WTC11 (cell line): ENCODE results near the gene KRTAP4-9. TPM values are rescaled to one million over a fixed set of nuclear protein-coding genes. Genes with fewer than 3 reads are reported as not detected.
"Not testable (repeated sequence)": the region's sequence is repeated elsewhere in the genome, so short reads cannot be mapped to it uniquely, and the experiment has no call there.

ENCODE experiments used
- ATAC-seq: fragments of 200-7000 bp; cut with Tn5 transposase; 2 replicates; pipeline ENCODE4 v1.10.0; 2021; ENCODE audit warnings: mild to moderate bottlenecking, moderate library complexity
- CTCF ChIA-PET: fragments of 300-600 bp; sonication (Branson Sonifier 250); formaldehyde crosslinking; loops from one replicate; lab custom pipeline; 2021; ENCODE audit warnings: antibody characterized with exemption; lab: Charles Lee
- POLR2A ChIA-PET: fragments of 350-600 bp; sonication (Branson Sonifier 250); formaldehyde crosslinking; loops from one replicate; lab custom pipeline; 2021; ENCODE audit warnings: antibody characterized with exemption; lab: Charles Lee
- DNase-seq: peaks from one replicate; pipeline ENCODE4 v3.0.0; 2021; ENCODE audit warnings: low spot score
- H3K27ac Mint-ChIP-seq: 2 replicates; pipeline ENCODE4 v1.8.0; 2021; ENCODE audit warnings: mixed read lengths
- H3K27me3 Mint-ChIP-seq: 2 replicates; pipeline ENCODE4 v1.8.0; 2021; ENCODE audit warnings: low read depth, mild to moderate bottlenecking, moderate library complexity, mixed read lengths
- H3K36me3 Mint-ChIP-seq: 2 replicates; pipeline ENCODE4 v1.8.0; 2021; ENCODE audit warnings: mixed read lengths
- H3K4me1 Mint-ChIP-seq: 2 replicates; pipeline ENCODE4 v1.8.0; 2022; ENCODE audit warnings: mixed read lengths
- H3K4me3 Mint-ChIP-seq: 2 replicates; pipeline ENCODE4 v1.8.0; 2021; ENCODE audit warnings: mild to moderate bottlenecking, moderate library complexity, mixed read lengths
- H3K9me3 Mint-ChIP-seq: 2 replicates; pipeline ENCODE4 v1.8.0; 2021; ENCODE audit warnings: mixed read lengths
- AFF4 ChIP-seq: sonication (generic); formaldehyde crosslinking; IDR thresholded peaks from 2 replicates; pipeline ENCODE4 v1.8.1; 2023; ENCODE audit warnings: mild to moderate bottlenecking, missing genetic modification reagents, borderline replicate concordance
- AR ChIP-seq: fragments of 250-450 bp; sonication (Bioruptor Pico); IDR thresholded peaks from 2 replicates; pipeline ENCODE4 v1.9.0; 2021; ENCODE audit warnings: mild to moderate bottlenecking
- E2F4 ChIP-seq: sonication (generic); formaldehyde crosslinking; IDR thresholded peaks from 2 replicates; pipeline ENCODE4 v1.8.1; 2022; ENCODE audit warnings: low read depth, mild to moderate bottlenecking, moderate library complexity, missing genetic modification reagents, borderline replicate concordance
- ESRRA ChIP-seq: sonication (generic); formaldehyde crosslinking; IDR thresholded peaks from 2 replicates; pipeline ENCODE4 v1.8.1; 2022; ENCODE audit warnings: mild to moderate bottlenecking, missing genetic modification reagents, borderline replicate concordance
- FOXP4 ChIP-seq: sonication (generic); formaldehyde crosslinking; IDR thresholded peaks from 2 replicates; pipeline ENCODE4 v1.8.0; 2022; ENCODE audit warnings: mild to moderate bottlenecking, missing genetic modification reagents
- HMGXB4 ChIP-seq: sonication (generic); formaldehyde crosslinking; IDR thresholded peaks from 2 replicates; pipeline ENCODE4 v1.8.1; 2023; ENCODE audit warnings: mild to moderate bottlenecking, moderate library complexity, missing genetic modification reagents
- MXD4 ChIP-seq: fragments of 250-450 bp; sonication (Bioruptor Pico); IDR thresholded peaks from 2 replicates; pipeline ENCODE4 v1.8.0; 2021; ENCODE audit warnings: mild to moderate bottlenecking, moderate library complexity, borderline replicate concordance
- SMAD4 ChIP-seq: sonication (generic); formaldehyde crosslinking; IDR thresholded peaks from 2 replicates; pipeline ENCODE4 v1.8.0; 2022; ENCODE audit warnings: mild to moderate bottlenecking, missing genetic modification reagents
- SOX15 ChIP-seq: fragments of 250-450 bp; sonication (Bioruptor Pico); IDR thresholded peaks from 2 replicates; pipeline ENCODE4 v1.9.0; 2021; ENCODE audit warnings: mild to moderate bottlenecking
- ZNF512 ChIP-seq: sonication (generic); formaldehyde crosslinking; IDR thresholded peaks from 2 replicates; pipeline ENCODE4 v1.8.1; 2022; ENCODE audit warnings: missing genetic modification reagents, borderline replicate concordance
- total RNA-seq: library from RNA; stranded (reverse); gene quantifications from 3 replicates; pipeline ENCODE4 v1.2.3, GENCODE V29; 2021
- TF ChIP-seq, protein P1 (sequence below): fragments of 250-450 bp; sonication (Bioruptor Pico); IDR thresholded peaks from 2 replicates; pipeline ENCODE4 v2.1.2; 2022; ENCODE audit warnings: mild to moderate bottlenecking, moderate library complexity

KRTAP4-9 gene
- total RNA-seq, 1 experiment from 2014 or later: not detected

DNA sequence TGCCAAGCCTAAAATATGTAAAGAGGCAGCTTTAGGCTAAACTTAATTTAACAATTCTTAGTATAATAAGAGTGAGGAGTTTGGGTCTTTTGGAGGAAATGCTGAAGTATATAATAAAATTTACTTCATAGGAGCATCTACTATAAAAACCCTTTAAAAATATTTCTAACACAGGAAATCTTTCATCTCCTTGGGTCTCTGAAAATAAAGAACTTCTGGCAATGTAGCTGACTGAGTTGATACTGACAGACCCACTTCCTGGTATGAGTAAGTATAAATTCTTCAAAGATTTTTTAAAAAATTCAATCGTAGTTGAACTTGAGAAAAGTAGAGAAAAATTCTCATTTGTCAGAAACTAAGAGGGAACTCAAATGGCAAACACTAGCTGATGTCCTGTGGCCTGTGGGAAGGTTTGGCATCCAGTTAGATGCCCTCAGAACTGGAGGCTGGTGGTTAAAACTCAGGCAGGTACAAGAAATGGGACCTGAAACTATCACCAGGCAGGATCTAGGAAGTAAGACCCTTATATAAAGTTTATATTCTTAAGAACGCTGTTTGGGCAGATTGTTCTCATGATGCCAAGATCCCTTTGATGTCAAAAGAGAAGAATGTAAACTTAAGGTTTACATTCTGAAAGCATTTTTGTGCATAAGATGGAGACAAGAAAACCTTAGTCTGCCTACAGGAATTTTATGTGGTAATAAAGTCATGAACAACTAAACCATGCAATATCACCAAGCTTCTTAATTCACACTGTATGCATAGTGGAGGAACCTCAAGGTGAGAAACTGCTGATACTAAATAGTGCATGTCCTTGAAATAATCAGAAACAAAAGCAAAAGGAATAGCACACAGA lies 28.9 kb downstream of the KRTAP4-9 start (continued):
- TF ChIP-seq AR: no peak
- TF ChIP-seq, protein P1, sequence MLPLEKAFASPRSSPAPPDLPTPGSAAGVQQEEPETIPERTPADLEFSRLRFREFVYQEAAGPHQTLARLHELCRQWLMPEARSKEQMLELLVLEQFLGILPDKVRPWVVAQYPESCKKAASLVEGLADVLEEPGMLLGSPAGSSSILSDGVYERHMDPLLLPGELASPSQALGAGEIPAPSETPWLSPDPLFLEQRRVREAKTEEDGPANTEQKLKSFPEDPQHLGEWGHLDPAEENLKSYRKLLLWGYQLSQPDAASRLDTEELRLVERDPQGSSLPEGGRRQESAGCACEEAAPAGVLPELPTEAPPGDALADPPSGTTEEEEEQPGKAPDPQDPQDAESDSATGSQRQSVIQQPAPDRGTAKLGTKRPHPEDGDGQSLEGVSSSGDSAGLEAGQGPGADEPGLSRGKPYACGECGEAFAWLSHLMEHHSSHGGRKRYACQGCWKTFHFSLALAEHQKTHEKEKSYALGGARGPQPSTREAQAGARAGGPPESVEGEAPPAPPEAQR: no peak

GRCh38 chr17:41139865-41140264 lies 34.7 kb downstream of the KRTAP4-9 start:
- DNase-seq, H3K4me3 Mint-ChIP-seq, H3K27me3 Mint-ChIP-seq, POLR2A ChIA-PET, H3K27ac Mint-ChIP-seq, CTCF ChIA-PET, ATAC-seq, H3K4me1 Mint-ChIP-seq: not testable (repeated sequence)
- Mint-ChIP-seq H3K36me3 (peaks cover 28% of the 10 kb centered on the region), H3K9me3 (peaks cover 61% of the 10 kb centered on the region)

GRCh38 chr17:41140360-41141131 lies 35.4 kb downstream of the KRTAP4-9 start, which contains the start of gene KRTAP4-6:
KRTAP4-6 (minus strand) TSS chr17:41140544; CDS start chr17:41140487, 57 bp downstream.
- ATAC-seq: no peak
- DNase-seq: no peak
- Mint-ChIP-seq H3K36me3 (peaks cover 30% of the 10 kb centered on the region), H3K27ac (no peak within 1 kb of the TSS), H3K4me1 (no peaks in the 10 kb centered on the region), H3K27me3 (peaks cover 5% of the 10 kb centered on the region)
- no peak for TF ChIP-seq E2F4
- TF ChIP-seq, all 79 proteins: peak for 0
- ChIA-PET POLR2A (no interaction called here), CTCF (no interaction called here)
- peaks cover 65% of the 10 kb centered on the region for H3K9me3 Mint-ChIP-seq
- no peak within 1 kb of the TSS for H3K4me3 Mint-ChIP-seq

GRCh38 chr17:41141361-41141760 lies 36.2 kb downstream of the KRTAP4-9 start:
- Mint-ChIP-seq H3K9me3 (peaks cover 65% of the 10 kb centered on the region), H3K4me3 (no peak overlapping the region), H3K36me3 (peaks cover 30% of the 10 kb centered on the region), H3K4me1 (no peaks in the 10 kb centered on the region), H3K27ac (no peak overlapping the region), H3K27me3 (peaks cover 5% of the 10 kb centered on the region)
- POLR2A ChIA-PET: no interaction called here
- ATAC-seq (no peak), DNase-seq (no peak)
- CTCF ChIA-PET: no interaction called here
- TF ChIP-seq ESRRA (CRISPR knock-in tag): no peak
- no peak for TF ChIP-seq AFF4 (CRISPR knock-in tag)
- no peak for TF ChIP-seq MXD4
- no peak for TF ChIP-seq FOXP4 (CRISPR knock-in tag)
- no peak for TF ChIP-seq HMGXB4 (CRISPR knock-in tag)
- TF ChIP-seq SMAD4: no peak
- TF ChIP-seq ZNF512 (CRISPR knock-in tag): no peak
- TF ChIP-seq SOX15: no peak
